HL-60 (cell line): Measurements from ENCODE around the gene TFF3.

ENCODE experiments used
- DNase-seq, 2 experiments: peaks; one replicate each; pipeline ENCODE4 v3.0.0-alpha.2; 2010 to 2020; ENCODE audit warnings: low read depth in 1 of 2, low spot score in 1 of 2
- H3K27ac ChIP-seq: fragments of 250-450 bp; sonication (Bioruptor Pico); replicated peaks from 2 replicates; pipeline ENCODE4 v1.5.1; 2020; ENCODE audit warnings: mild to moderate bottlenecking, moderate library complexity
- H3K27me3 ChIP-seq: fragments of 250-450 bp; sonication (Bioruptor Pico); 2 replicates; pipeline ENCODE4 v1.5.1; 2021; ENCODE audit warnings: mild to moderate bottlenecking, moderate library complexity; ENCODE audit not compliant: insufficient read depth, poor library complexity, severe bottlenecking
- H3K4me3 ChIP-seq: replicated peaks from 2 replicates; pipeline ENCODE4 v1.5.1; 2011; ENCODE audit warnings: mild to moderate bottlenecking, control low read depth, low read length; ENCODE audit not compliant: insufficient read depth
- CTCF ChIP-seq: IDR thresholded peaks from one replicate; pipeline ENCODE4 v1.5.1; 2011; ENCODE audit warnings: low read length, control low read depth, inconsistent platforms; ENCODE audit not compliant: insufficient read depth
- GABPA ChIP-seq: IDR thresholded peaks from 2 replicates; pipeline ENCODE4 v1.6.1; 2012; ENCODE audit warnings: low read depth
- POLR2AphosphoS5 ChIP-seq: IDR thresholded peaks from 2 replicates; pipeline ENCODE4 v1.6.1; 2012; ENCODE audit warnings: low read depth
- REST ChIP-seq: IDR thresholded peaks from 2 replicates; pipeline ENCODE4 v1.6.1; 2012; ENCODE audit warnings: low read depth; ENCODE audit not compliant: insufficient replicate concordance
- SPI1 ChIP-seq: IDR thresholded peaks from 2 replicates; pipeline ENCODE4 v1.6.1; 2012; ENCODE audit warnings: low read depth, mild to moderate bottlenecking, borderline replicate concordance

The TFF3 gene

GRCh38 chr21:42298657-42299056 is 16.6 kb downstream of the TFF3 start:
- TF ChIP-seq REST (no peak), SPI1 (no peak), CTCF (no peak), POLR2AphosphoS5 (no peak), GABPA (no peak)
- DNase-seq, result no peak
- H3K4me3 ChIP-seq, result no peak overlapping the region
- H3K27me3 ChIP-seq, result no peaks in the 10 kb centered on the region
- no peak overlapping the region for H3K27ac ChIP-seq

GRCh38 chr21:42298237-42298636 is 17.0 kb downstream of the TFF3 start:
- TF ChIP-seq CTCF (no peak), POLR2AphosphoS5 (no peak)
- DNase-seq, result no peak
- no peak overlapping the region for H3K27ac ChIP-seq
- no peak overlapping the region for H3K4me3 ChIP-seq
- no peaks in the 10 kb centered on the region for H3K27me3 ChIP-seq

GRCh38 chr21:42297377-42297776 is 17.8 kb downstream of the TFF3 start:
- Histone ChIP-seq H3K4me3 (no peak overlapping the region), H3K27me3 (no peaks in the 10 kb centered on the region), H3K27ac (no peak overlapping the region)
- no peak for DNase-seq
- no peak for TF ChIP-seq CTCF
- TF ChIP-seq REST, result no peak
- TF ChIP-seq GABPA, result no peak
- no peak for TF ChIP-seq SPI1
- TF ChIP-seq POLR2AphosphoS5, result no peak

GRCh38 chr21:42296501-42296900 is 18.7 kb downstream of the TFF3 start:
- TF ChIP-seq POLR2AphosphoS5 (no peak), CTCF (no peak)
- no peak for DNase-seq
- Histone ChIP-seq H3K4me3 (no peak overlapping the region), H3K27ac (no peak overlapping the region), H3K27me3 (no peaks in the 10 kb centered on the region)
